ENCODE results near the gene ARL5C. TPM values are rescaled to one million over a fixed set of nuclear protein-coding genes. Genes with fewer than 3 reads are reported as not detected.

Gene ARL5C
- total RNA-seq, 1 donor from 2014 or later = not detected

- Mint-ChIP-seq H3K27me3 (no peaks in the 10 kb centered on the region), H3K4me1 (no peaks in the 10 kb centered on the region), H3K9me3 (no peaks in the 10 kb centered on the region), H3K4me3 (no peak overlapping the region), H3K27ac (peak overlapping the region; percentile 36), H3K36me3 (ENCODE audit: low read depth) (peaks cover 32% of the 10 kb centered on the region)
- intact Hi-C loops (cut with micrococcal nuclease) = no loop called here
- DNase-seq = no peak
These were observed 20.6 kb upstream of the ARL5C start for GRCh38 chr17:39186481-39187002.

- no peaks in the 10 kb centered on the region for H3K9me3 Mint-ChIP-seq
- no peaks in the 10 kb centered on the region for H3K27me3 Mint-ChIP-seq
- H3K4me1 Mint-ChIP-seq = no peaks in the 10 kb centered on the region
- peak overlapping the region; percentile 48 for H3K27ac Mint-ChIP-seq
- H3K4me3 Mint-ChIP-seq = no peak overlapping the region
- intact Hi-C loops (cut with micrococcal nuclease) = no loop called here
- H3K36me3 Mint-ChIP-seq (ENCODE audit: low read depth) = peaks cover 33% of the 10 kb centered on the region
- DNase-seq = no peak
These were observed 17.8 kb upstream of the ARL5C start for GRCh38 chr17:39183720-39184119.

- Mint-ChIP-seq H3K27me3 (no peaks in the 10 kb centered on the region), H3K36me3 (ENCODE audit: low read depth) (peaks cover 37% of the 10 kb centered on the region), H3K4me3 (no peak overlapping the region), H3K4me1 (no peaks in the 10 kb centered on the region), H3K27ac (no peak overlapping the region), H3K9me3 (no peaks in the 10 kb centered on the region)
- no peak for DNase-seq
- intact Hi-C loops (cut with micrococcal nuclease) = no loop called here
These were observed 17.1 kb upstream of the ARL5C start for GRCh38 chr17:39183045-39183444.

GRCh38 chr17:39181303-39181702 is 15.3 kb upstream of the ARL5C start:
- intact Hi-C loops (cut with micrococcal nuclease) = no loop called here
- Mint-ChIP-seq H3K9me3 (no peaks in the 10 kb centered on the region), H3K4me1 (no peaks in the 10 kb centered on the region), H3K27me3 (no peaks in the 10 kb centered on the region), H3K27ac (no peak overlapping the region), H3K4me3 (no peak overlapping the region), H3K36me3 (ENCODE audit: low read depth) (peaks cover 48% of the 10 kb centered on the region)
- no peak for DNase-seq

- Mint-ChIP-seq H3K27me3 (no peaks in the 10 kb centered on the region), H3K4me1 (peaks cover 1% of the 10 kb centered on the region), H3K9me3 (no peaks in the 10 kb centered on the region), H3K27ac (no peak overlapping the region), H3K36me3 (ENCODE audit: low read depth) (peaks cover 43% of the 10 kb centered on the region), H3K4me3 (no peak overlapping the region)
- DNase-seq = no peak
- intact Hi-C loops (cut with micrococcal nuclease) = no loop called here
These were observed 12.6 kb upstream of the ARL5C start for GRCh38 chr17:39178536-39178935.

GRCh38 chr17:39177256-39177655 is 11.3 kb upstream of the ARL5C start:
- no peak overlapping the region for H3K27ac Mint-ChIP-seq
- H3K4me1 Mint-ChIP-seq = peaks cover 7% of the 10 kb centered on the region

GRCh38 chr17:39175695-39176093 is 9.7 kb upstream of the ARL5C start:
- peaks cover 9% of the 10 kb centered on the region for H3K4me1 Mint-ChIP-seq

More at GRCh38 chr17:39177256-39177655, 11.3 kb upstream of the ARL5C start:
- H3K27me3 Mint-ChIP-seq = no peaks in the 10 kb centered on the region
- no peak overlapping the region for H3K4me3 Mint-ChIP-seq
- no peaks in the 10 kb centered on the region for H3K9me3 Mint-ChIP-seq
- intact Hi-C loops (cut with micrococcal nuclease) = no loop called here
- H3K36me3 Mint-ChIP-seq (ENCODE audit: low read depth) = peaks cover 33% of the 10 kb centered on the region
- DNase-seq = no peak

GRCh38 chr17:39174920-39175694 is 9.1 kb upstream of the ARL5C start:
- DNase-seq = peak; percentile 92
- Mint-ChIP-seq H3K4me1 (peaks cover 9% of the 10 kb centered on the region), H3K36me3 (ENCODE audit: low read depth) (peaks cover 33% of the 10 kb centered on the region), H3K27me3 (peaks cover 6% of the 10 kb centered on the region), H3K9me3 (no peaks in the 10 kb centered on the region), H3K4me3 (no peak overlapping the region), H3K27ac (no peak overlapping the region)
- intact Hi-C loops (cut with micrococcal nuclease) = loop anchor here (2.0 kb wide), 1 partner anchor 192 kb away; no protein-coding TSS in a partner anchor

More at GRCh38 chr17:39175695-39176093, 9.7 kb upstream of the ARL5C start:
- DNase-seq = no peak
- H3K9me3 Mint-ChIP-seq = no peaks in the 10 kb centered on the region
- intact Hi-C loops (cut with micrococcal nuclease) = loop anchor here (2.0 kb wide), 1 partner anchor 193 kb away; no protein-coding TSS in a partner anchor
- no peak overlapping the region for H3K4me3 Mint-ChIP-seq
- peaks cover 2% of the 10 kb centered on the region for H3K27me3 Mint-ChIP-seq
- H3K36me3 Mint-ChIP-seq (ENCODE audit: low read depth) = peaks cover 33% of the 10 kb centered on the region
- H3K27ac Mint-ChIP-seq = no peak overlapping the region

- no peaks in the 10 kb centered on the region for H3K9me3 Mint-ChIP-seq
- no peak for DNase-seq
- H3K27me3 Mint-ChIP-seq = peaks cover 10% of the 10 kb centered on the region
- intact Hi-C loops (cut with micrococcal nuclease) = loop anchor here (2.0 kb wide), 1 partner anchor 191 kb away; no protein-coding TSS in a partner anchor
- no peak overlapping the region for H3K27ac Mint-ChIP-seq
- peaks cover 32% of the 10 kb centered on the region for H3K36me3 Mint-ChIP-seq (ENCODE audit: low read depth)
- H3K4me1 Mint-ChIP-seq = peaks cover 10% of the 10 kb centered on the region
- H3K4me3 Mint-ChIP-seq = no peak overlapping the region
These were observed 7.7 kb upstream of the ARL5C start for GRCh38 chr17:39173526-39174274.

- H3K27me3 Mint-ChIP-seq = peaks cover 10% of the 10 kb centered on the region
- H3K9me3 Mint-ChIP-seq = peaks cover 3% of the 10 kb centered on the region
- H3K36me3 Mint-ChIP-seq (ENCODE audit: low read depth) = peaks cover 28% of the 10 kb centered on the region
- intact Hi-C loops (cut with micrococcal nuclease) = no loop called here
- no peak for DNase-seq
- H3K4me1 Mint-ChIP-seq = peaks cover 10% of the 10 kb centered on the region
- no peak overlapping the region for H3K4me3 Mint-ChIP-seq
- no peak overlapping the region for H3K27ac Mint-ChIP-seq
These were observed 7.1 kb upstream of the ARL5C start for GRCh38 chr17:39173080-39173479.

- Mint-ChIP-seq H3K36me3 (ENCODE audit: low read depth) (peaks cover 18% of the 10 kb centered on the region), H3K4me3 (no peak overlapping the region), H3K4me1 (peaks cover 17% of the 10 kb centered on the region), H3K27ac (no peak overlapping the region), H3K9me3 (peaks cover 3% of the 10 kb centered on the region), H3K27me3 (peaks cover 10% of the 10 kb centered on the region)
- intact Hi-C loops (cut with micrococcal nuclease) = no loop called here
- no peak for DNase-seq
These were observed 6.0 kb upstream of the ARL5C start for GRCh38 chr17:39171933-39172332.

GRCh38 chr17:39170558-39170957 is 4.6 kb upstream of the ARL5C start:
- intact Hi-C loops (cut with micrococcal nuclease) = no loop called here
- Mint-ChIP-seq H3K4me3 (no peak overlapping the region), H3K9me3 (peaks cover 3% of the 10 kb centered on the region), H3K4me1 (peaks cover 24% of the 10 kb centered on the region), H3K36me3 (ENCODE audit: low read depth) (peaks cover 7% of the 10 kb centered on the region), H3K27ac (no peak overlapping the region), H3K27me3 (peaks cover 21% of the 10 kb centered on the region)
- no peak for DNase-seq

- H3K27me3 Mint-ChIP-seq = peaks cover 23% of the 10 kb centered on the region
- no peak overlapping the region for H3K27ac Mint-ChIP-seq
- peaks cover 6% of the 10 kb centered on the region for H3K36me3 Mint-ChIP-seq (ENCODE audit: low read depth)
- peaks cover 25% of the 10 kb centered on the region for H3K4me1 Mint-ChIP-seq
- H3K4me3 Mint-ChIP-seq = no peak overlapping the region
- no peak for DNase-seq
- intact Hi-C loops (cut with micrococcal nuclease) = no loop called here
- peaks cover 3% of the 10 kb centered on the region for H3K9me3 Mint-ChIP-seq
These were observed 4.1 kb upstream of the ARL5C start for GRCh38 chr17:39170109-39170508.

- peaks cover 3% of the 10 kb centered on the region for H3K36me3 Mint-ChIP-seq (ENCODE audit: low read depth)
- peaks cover 29% of the 10 kb centered on the region for H3K27me3 Mint-ChIP-seq
- no peak overlapping the region for H3K27ac Mint-ChIP-seq
- intact Hi-C loops (cut with micrococcal nuclease) = no loop called here
- no peak overlapping the region for H3K4me3 Mint-ChIP-seq
- DNase-seq = no peak
- H3K9me3 Mint-ChIP-seq = peaks cover 3% of the 10 kb centered on the region
- peaks cover 31% of the 10 kb centered on the region for H3K4me1 Mint-ChIP-seq
These were observed 3.6 kb upstream of the ARL5C start for GRCh38 chr17:39169518-39169917.
